Astrocyte of the spinal cord (primary cell): ENCODE measurements around the gene TCOF1.
"Not testable (repeated sequence)": the region's sequence is repeated elsewhere in the genome, so short reads cannot be mapped to it uniquely, and the experiment has no call there.

Experiments
- DNase-seq: peaks from one replicate; pipeline ENCODE4 v3.0.0; 2011; ENCODE audit warnings: low read depth, low spot score
- H3K4me3 ChIP-seq: 2 replicates; pipeline ENCODE4 v1.5.1; 2011; ENCODE audit warnings: low read depth, mild to moderate bottlenecking, low read length, moderate library complexity
- CTCF ChIP-seq: IDR thresholded peaks from 2 replicates; pipeline ENCODE4 v1.5.1; 2012; ENCODE audit warnings: low read depth, mild to moderate bottlenecking, low read length, inconsistent platforms
- in situ Hi-C: cut with HindIII; loops from 2 replicates; pipeline ENCODE4 v1.10.0; 2017; ENCODE audit warnings: low sequenced_read_pairs

The TCOF1 gene

GRCh38 chr5:150422758-150423157, 65.3 kb downstream of the TCOF1 start:
- no peak for TF ChIP-seq CTCF
- H3K4me3 ChIP-seq: no peak overlapping the region
- DNase-seq: no peak
- in situ Hi-C loops: no loop called here

GRCh38 chr5:150426165-150426564, 68.7 kb downstream of the TCOF1 start:
- in situ Hi-C loops: not testable (repeated sequence)

GRCh38 chr5:150428106-150428876, 70.8 kb downstream of the TCOF1 start:
- in situ Hi-C loops: no loop called here
- DNase-seq: peak; percentile 41
- TF ChIP-seq CTCF: no peak
- H3K4me3 ChIP-seq: no peak overlapping the region

More at GRCh38 chr5:150426165-150426564, 68.7 kb downstream of the TCOF1 start:
- DNase-seq, H3K4me3 ChIP-seq: not testable (repeated sequence)

GRCh38 chr5:150428978-150429377, 71.5 kb downstream of the TCOF1 start:
- in situ Hi-C loops: no loop called here
- no peak overlapping the region for H3K4me3 ChIP-seq
- TF ChIP-seq CTCF: no peak
- no peak for DNase-seq

- in situ Hi-C loops: no loop called here
- TF ChIP-seq CTCF: no peak
- no peak overlapping the region for H3K4me3 ChIP-seq
- no peak for DNase-seq
Measured at GRCh38 chr5:150429410-150429873, 71.9 kb downstream of the TCOF1 start.

- DNase-seq: no peak
- no peak overlapping the region for H3K4me3 ChIP-seq
- in situ Hi-C loops: no loop called here
- TF ChIP-seq CTCF: no peak
Measured at GRCh38 chr5:150431048-150431447, 73.6 kb downstream of the TCOF1 start.

- H3K4me3 ChIP-seq: no peak overlapping the region
- no peak for TF ChIP-seq CTCF
- in situ Hi-C loops: no loop called here
- no peak for DNase-seq
Measured at GRCh38 chr5:150431574-150431973, 74.1 kb downstream of the TCOF1 start.
